GM18526 (cell line): ENCODE results near the gene METTL23.

ENCODE experiments used
- POLR2A ChIP-seq: IDR thresholded peaks from 3 replicates; pipeline ENCODE4 v1.6.1; 2011; ENCODE audit not compliant: insufficient read length; ENCODE audit errors: extremely low read depth

METTL23 gene

DNA sequence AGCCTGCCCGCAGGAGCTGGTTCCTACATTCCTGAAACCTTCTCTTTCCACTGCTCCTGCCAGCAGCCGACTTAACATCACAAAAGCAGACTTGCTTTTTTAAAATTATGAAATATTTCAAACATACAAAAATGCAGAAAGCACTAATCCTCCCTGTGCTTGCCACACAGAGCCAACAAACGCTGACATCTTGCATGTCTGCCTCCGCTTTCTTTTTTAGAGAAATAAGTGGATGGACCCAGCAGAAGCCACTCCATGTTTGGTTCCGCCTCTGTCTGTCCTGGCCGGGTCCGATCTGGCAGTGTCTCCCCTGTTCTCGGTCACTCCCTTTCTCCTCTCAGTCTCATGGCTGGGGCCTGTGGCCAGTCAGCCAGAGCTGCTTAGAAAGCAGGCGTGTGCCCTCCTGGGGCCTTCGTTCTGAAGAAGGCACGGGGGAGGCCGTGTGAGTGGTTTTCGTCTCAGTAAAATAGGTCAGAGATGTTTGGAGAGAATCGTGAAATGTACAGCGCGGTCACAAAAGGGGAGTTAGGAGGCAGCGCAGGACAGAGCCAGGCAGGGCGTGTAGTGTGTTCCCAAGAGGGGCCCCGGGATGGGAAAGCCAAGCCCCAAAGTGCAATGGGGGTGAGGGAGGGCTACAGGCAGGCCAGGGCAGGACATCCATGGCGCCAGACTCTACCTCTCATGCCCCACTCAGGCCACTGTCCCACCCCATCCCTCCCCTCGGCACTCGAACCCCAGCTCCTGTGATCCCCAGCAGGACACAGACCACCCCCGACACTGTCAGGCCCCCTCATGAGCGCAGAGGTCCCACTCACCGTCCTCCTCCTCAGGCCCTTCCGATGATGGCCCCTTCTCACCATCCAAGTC is 39.1 kb upstream of the METTL23 start:
- TF ChIP-seq POLR2A, result no peak

- TF ChIP-seq POLR2A, result no peak
These were observed 38.4 kb upstream of the METTL23 start for GRCh38 chr17:76688165-76688622.

- no peak for TF ChIP-seq POLR2A
These were observed 36.8 kb upstream of the METTL23 start for GRCh38 chr17:76689859-76690258.

DNA sequence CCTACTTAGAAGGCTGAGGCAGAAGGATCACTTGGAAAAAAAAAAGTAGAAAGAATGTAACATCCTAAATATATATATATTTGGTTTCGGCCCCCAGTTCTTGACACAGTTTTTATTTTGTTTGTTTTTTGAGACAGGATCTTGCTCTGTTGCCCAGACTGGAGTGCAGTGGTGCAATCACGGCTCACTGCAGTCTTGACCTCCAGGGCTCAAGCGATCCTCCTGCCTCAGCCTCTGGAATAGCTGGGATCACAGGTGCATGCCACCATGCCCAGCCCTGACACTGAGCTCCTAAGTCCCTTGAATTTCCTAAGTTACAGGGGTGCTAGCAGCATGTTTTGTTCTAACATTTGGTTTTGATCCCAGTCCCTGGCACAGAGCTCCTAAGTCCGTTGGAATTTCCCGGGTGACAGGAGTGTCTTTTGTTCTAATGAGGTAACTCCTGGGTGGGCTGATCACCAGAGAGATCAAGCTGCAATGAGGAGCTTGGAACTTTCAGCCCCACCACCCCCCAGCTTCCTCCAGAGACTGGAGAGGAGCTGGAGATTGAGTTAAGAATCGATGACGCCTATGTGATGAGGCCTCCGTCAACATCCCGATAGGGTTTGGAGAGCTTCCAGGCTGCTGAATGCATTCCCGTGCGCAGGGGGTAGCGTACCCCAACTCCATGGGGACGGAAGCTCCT is 35.9 kb upstream of the METTL23 start:
- no peak for TF ChIP-seq POLR2A

- no peak for TF ChIP-seq POLR2A
These were observed 35.1 kb upstream of the METTL23 start for GRCh38 chr17:76691379-76692191.

DNA sequence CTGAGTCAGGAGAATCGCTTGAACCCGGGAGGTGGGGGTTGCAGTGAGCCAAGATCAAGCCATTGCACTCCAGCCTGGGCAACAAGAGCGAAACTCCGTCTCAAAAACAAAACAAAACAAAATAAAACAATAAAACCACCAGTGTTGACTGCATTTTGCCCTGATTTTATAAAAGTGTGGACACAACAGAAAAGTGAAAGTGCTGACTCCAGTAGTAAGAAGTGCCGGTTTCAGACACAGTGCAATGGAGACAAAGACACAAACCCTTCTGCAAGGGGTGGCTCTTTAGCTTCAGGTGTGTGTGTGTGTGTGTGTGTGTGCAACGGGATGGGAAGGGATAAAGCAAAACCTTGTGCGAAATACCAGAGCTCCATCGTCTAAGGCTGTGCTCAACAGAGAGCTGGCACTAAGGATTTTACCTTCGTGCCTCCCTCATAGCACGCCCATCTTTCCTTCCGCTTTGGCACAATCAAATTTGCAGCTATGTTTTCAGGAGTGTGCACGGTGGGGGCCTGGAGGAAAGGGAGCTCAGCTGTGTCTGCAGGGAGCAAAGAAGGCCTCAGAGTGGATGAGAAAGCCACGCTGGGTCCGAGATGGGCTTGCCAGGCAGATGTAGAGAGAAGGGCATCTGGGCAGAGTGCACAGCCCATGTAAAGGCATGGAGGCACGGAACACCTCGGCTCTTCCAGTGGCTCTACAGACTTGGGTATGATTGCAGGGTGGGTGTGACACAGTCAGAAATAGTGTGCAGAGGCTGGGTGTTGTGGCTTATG is 31.4 kb upstream of the METTL23 start:
- TF ChIP-seq POLR2A, result no peak

DNA sequence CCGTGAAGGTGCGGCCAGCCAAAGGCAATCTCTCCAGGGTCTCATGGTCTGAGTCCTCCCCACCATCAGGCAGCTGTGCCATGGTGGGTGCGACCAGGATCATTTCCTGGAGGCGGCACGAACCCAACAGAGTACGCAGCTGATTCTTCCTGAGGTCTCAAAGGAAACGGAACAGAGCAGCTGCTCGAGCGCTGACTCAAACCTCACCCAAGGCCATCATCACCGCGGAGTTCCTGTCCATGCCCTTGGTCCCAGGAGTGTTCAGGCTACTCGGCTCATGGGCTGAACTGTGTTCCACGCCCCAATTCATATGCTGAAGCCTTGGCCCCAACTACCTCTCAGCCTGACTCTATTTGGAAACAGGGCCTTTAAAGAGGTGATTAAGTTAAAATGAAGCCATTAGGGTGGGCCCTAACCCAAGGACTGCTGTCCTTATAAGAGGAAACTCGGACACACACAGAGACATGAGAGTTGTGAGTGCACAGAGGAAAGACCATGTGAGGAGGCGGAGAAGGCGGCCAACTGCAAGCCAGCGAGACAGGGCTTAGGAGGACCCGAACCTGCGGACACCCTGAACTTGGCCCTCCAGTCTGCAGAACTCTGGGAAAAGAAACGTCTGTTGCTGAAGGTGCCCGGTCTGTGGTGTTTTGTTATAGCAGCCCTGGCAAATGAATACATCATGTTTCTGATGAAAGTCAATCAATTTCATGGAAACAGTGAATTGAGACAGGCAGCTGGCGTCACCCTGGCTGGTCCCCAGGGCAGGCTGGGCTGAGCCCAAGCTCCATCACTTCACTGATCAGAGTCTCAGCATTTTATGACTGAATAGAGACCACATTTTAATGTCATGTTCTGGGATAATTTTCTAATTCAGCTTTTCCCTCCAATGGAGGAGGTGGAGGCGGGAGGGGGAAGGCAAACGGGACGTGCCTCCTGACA is 29.6 kb upstream of the METTL23 start:
- TF ChIP-seq POLR2A, result no peak

DNA sequence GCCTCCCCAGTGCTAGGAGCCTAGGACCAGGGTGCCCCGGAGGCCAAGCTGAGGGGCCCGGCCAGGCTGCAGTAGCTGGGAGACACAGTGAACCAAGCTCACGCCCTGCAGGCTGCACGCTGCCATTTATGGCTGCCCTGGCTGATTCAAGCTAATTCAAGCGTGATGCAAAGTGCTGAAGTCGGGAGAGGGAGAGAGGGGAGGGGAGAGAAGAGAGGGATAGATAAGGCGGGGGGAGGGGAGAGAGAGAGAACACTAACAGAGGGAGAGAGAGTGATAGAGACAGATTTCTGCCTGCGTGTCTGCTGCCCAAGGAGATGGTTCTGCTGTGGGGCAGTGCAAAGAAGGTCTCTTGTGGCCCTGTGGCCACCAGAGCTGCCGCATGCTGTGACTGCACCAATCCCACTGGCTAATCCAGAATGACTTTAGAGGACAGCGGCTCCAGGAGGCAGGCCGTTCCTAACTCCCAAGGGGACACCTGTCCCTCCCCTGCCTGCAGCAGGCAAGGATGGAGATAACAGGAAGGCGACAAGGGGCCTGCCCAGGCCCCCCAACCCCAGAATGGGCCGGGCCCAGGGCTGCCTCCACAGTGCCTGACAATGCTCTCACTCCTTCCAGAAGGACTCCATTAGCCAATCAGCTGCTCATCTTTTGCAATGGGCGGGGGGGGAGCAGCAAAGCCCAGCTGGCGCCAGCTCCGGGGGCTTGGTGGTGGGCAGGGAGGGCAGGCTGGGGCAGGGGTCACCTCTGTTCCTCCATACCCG is 28.8 kb upstream of the METTL23 start:
- no peak for TF ChIP-seq POLR2A

GRCh38 chr17:76700270-76700616 is 26.4 kb upstream of the METTL23 start:
- TF ChIP-seq POLR2A, result no peak

- TF ChIP-seq POLR2A, result no peak
These were observed 25.8 kb upstream of the METTL23 start for GRCh38 chr17:76700617-76701470.

- TF ChIP-seq POLR2A, result no peak
These were observed 25.1 kb upstream of the METTL23 start for GRCh38 chr17:76701471-76701967.

- TF ChIP-seq POLR2A, result no peak
These were observed 24.6 kb upstream of the METTL23 start for GRCh38 chr17:76702076-76702475.

GRCh38 chr17:76702941-76703637 is 23.6 kb upstream of the METTL23 start:
- no peak for TF ChIP-seq POLR2A
